HG03060 (cell line): ENCODE results near the gene LCE6A.

Source experiments
- ATAC-seq: cut with Tn5 transposase; IDR thresholded peaks from one replicate; pipeline ENCODE4 v1.9.1; 2021; ENCODE audit warnings: low read depth, moderate number of reproducible peaks; ENCODE audit not compliant: unreplicated experiment

The LCE6A gene, protein sequence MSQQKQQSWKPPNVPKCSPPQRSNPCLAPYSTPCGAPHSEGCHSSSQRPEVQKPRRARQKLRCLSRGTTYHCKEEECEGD

DNA sequence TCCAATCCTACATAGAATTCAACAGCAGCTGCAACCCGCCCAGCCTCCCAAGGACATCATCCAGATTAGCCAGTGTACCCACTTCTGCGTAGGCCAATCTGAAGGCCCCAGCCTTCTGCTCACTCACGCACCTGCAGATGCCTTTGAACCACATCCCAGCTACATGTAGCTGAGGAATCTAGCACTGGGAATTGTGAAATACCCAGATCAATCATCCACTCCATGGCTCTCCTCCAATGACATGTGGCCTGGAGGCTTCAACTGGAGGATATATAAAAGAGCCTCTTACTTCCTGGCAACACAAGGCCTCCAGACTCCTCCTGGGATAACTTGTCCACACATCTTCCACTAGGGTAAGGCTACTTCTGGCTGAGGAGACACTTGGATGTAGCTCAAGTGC lies at the start of gene LCE6A:
TSS of gene LCE6A (plus strand) at position 301 of the 400 bp plus-strand sequence. CDS start 665 bp downstream, outside the sequence.
- no peak for ATAC-seq

DNA sequence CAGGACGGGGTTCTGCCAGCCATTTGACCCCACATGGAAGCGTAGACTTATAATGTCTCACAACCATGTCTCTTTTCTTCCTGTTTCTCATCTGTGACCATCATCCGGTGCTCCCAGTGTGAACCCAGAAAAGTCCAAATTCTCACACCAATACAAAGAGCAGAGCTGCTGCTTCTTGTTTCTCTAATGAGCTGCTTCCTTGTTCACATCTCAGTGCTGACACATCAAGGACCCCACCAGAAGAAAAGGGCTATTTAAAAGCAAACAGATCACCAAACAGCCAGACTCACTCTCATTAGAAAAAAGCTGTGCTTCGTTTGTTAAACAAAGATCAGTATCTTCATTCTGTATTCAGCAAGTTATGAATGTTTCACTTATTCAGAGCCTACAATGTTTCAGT lies 47.0 kb upstream of the LCE6A start:
- ATAC-seq: no peak

DNA sequence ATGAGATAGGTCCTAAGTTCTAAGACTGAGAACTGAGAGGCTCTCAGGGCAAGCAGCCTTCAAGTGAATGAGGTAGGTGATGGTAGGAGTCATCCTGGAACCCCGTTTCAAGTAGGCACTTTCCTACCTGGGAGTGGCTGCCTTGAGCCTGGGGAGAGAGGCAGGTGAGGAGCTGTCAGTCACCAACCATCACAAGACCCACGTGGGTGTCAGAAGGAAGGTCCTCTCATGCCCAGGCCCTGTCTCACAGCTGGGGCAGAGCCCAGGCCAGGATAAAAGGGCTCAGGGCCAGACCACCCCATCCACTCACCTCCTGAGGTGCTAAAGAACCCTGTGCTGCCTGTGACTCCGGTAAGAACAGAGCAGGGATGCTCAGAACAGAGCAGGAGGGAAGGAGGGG lies 46.2 kb upstream of the LCE6A start, which contains the start of gene LCE1D:
TSS of gene LCE1D (plus strand) at position 301 of the 400 bp plus-strand sequence. CDS start 1,074 bp downstream, outside the sequence.
- ATAC-seq: no peak

DNA sequence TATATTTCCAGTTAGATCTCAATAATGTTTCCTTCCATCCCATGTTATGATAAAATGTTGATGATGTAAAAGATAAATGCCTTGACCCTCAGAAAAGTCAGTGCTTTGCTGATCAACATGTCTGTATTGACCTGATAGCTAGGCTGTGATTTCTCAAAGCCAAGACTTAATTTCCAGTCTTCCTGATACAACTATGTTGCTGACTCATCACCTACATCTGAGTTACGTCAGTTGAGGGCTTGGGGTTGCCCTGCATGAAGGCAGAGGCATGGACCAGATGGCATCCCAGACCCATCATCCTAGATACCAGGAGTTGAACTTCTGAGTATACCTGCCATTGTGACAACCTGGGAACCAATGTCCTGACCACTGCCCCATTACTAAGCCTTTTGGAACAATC lies 41.3 kb upstream of the LCE6A start:
- no peak for ATAC-seq

DNA sequence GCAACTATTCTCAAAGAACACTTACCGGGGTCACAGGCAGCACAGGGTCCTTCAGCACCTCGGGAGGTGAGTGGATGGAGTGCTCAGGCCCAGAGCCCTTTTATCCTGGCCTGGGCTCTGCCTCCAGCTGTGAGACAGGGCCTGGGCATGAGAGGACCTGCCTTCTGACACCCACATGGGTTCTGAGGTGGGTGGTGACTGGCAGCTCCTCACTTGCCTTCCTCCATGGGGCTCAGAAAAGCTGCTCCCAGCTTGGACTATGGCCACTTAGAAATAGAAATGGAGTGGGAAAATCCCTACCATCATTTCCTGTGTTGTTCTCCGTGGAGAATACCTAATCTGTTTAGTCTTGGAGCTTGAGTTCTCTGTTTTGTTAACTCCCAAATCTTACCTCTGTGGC lies 36.1 kb upstream of the LCE6A start, which contains the start of gene LCE1C:
TSS of gene LCE1C (minus strand) at position 76 of the 400 bp plus-strand sequence. CDS start 1,173 bp downstream, outside the sequence.
- no peak for ATAC-seq

DNA sequence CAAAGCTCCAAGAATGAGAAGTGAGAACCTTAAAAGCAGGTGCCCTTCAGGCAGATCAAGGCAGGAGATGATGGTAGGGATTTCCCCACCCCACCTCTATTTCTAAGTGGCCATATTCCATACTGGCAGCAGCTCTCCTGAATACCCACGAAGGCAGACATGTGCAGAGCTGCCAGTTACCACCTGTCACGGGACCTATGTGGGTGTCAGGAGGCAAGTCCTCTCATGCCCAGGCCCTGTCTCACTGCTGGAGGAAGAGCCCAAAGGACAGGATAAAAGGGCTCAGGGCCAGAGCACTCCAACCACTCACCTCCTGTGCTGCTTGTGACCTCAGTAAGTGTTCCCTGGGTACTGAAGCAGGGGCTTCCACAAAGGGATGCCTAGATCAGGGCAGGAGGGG lies 31.6 kb upstream of the LCE6A start:
- no peak for ATAC-seq

DNA sequence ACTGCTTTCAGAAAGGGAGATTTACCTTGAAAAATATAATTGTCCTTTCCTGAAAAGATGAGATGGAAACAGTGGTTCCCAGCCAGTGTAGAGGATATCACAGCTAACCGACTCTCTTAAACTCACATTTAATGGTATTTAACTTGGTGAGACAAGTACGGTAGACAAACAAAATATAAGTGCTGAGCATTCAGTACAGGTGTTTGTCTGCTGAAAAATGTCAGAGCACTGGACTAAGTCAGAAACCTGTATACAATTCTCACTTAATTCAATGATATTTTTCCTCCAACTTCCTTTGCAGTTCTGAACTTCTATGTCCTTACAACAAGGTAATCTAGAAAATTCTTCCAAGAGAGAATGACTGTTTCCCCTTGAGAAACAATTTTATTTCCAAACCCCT lies 31.0 kb upstream of the LCE6A start, which contains the start of gene LCE1B:
TSS of gene LCE1B (plus strand) at position 301 of the 400 bp plus-strand sequence. CDS start 476 bp downstream, outside the sequence.
- no peak for ATAC-seq

DNA sequence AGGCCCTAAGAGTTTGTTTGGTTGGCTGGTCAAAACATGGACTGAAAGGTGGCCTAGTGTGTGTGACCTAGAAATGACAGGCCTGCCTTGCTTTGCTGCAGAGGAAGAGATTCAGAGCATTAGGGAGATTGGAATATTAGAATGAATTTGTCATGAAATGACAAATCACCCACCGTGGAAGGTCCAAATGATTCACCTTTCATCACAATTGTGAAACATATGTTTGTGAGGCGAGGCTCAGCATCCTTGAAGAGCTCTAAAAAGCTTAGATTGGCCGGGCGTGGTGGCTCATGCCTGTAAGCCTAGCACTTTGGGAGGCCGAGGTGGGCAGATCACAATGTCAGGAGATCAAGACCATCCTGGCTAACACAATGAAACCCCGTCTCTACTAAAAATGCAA lies 25.3 kb upstream of the LCE6A start:
- no peak for ATAC-seq

DNA sequence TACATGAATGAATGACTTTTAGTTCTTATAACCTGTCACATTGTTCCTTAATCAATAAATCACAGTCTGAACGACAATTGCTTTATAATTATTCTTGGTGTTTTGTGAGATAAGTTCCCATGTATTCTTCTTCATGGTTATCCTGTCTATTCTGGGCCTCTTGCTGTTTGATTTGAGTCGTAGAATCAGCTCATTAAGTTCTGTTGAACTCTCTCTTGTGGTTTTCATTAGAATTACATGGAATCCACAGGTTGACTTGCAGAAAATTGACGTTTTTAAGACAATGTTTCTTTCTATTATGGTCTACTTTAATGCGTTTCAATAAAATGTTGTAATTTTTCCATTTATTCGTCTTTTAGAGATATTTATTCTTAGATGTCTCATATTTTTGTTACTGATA lies 19.4 kb upstream of the LCE6A start:
- no peak for ATAC-seq

DNA sequence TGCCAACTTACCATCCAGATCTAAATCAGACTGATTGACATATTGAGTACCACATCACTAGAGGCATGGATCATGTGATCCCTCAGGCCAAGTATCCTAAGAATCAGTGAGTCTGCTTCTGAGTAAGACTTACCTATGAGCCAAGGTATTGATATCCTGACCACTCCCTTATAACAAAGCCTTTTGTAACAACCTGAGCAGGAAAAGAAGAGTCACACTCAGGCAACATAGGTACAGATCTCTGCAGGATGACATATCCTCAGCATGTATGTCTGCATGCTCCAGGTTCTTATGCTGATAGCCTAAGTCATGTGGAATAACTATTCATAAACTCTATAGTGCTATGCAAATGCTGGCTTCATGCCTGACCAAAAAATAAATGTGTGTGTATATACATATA lies 17.7 kb upstream of the LCE6A start:
- no peak for ATAC-seq

DNA sequence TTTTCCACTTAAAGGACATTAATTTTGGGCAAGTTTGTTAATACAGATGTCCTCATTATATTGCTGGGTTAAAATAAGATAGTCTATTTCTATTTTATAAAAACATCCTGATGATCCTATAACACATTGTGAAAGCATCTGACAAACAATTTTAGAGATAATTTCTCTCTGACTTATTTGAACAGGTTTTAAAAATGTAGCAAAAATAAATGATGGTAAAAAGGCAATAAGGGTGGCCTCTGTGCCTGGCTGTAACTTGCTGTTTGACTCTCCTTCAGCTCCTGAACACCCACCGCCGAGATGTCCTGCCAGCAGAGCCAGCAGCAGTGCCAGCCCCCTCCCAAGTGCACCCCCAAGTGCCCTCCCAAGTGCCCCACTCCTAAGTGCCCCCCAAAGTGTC lies 15.5 kb upstream of the LCE6A start, which contains the start of gene LCE1A:
TSS of gene LCE1A (plus strand) at position 301 of the 400 bp plus-strand sequence. CDS start at position 301, 0 bp downstream.
- ATAC-seq: no peak

DNA sequence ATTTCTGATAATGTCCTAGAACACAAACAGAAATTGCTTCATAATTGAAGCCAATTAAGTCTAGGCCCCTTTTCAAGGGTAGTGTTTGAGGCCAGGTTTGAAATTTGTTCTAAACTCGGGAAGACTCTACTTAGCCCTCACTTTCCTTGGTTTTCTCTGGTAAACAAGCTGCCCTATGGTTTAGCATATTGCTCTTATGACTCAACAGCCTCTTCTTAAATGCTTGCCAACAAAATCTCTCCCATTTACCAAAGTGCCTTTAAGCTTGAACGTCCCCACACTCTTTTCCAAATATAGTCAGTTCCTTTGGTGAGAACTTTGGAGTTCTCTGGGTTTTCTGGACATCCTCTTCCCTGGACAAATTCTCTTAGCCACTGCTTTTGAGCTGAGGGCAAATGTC lies 5.8 kb upstream of the LCE6A start:
- ATAC-seq: no peak

DNA sequence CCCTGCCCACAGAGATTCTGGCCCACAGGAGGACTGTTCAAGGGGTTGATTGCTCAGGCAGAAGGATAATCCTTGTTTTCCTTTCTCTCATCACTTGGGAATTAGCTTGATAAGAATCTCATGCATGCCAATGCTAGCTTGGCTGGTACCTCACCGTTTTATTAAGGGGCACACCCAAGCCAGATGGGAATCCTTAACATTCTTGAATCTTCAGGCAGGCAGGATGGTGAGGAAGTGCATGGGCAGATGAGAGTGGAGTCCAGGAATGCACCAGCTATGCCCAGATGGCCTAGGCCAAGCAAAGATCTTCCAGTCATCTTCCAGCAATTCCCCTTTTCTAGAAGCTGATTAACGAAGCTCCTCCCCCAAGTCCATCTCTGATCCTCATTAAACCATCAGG lies 13.0 kb downstream of the LCE6A start:
- no peak for ATAC-seq

DNA sequence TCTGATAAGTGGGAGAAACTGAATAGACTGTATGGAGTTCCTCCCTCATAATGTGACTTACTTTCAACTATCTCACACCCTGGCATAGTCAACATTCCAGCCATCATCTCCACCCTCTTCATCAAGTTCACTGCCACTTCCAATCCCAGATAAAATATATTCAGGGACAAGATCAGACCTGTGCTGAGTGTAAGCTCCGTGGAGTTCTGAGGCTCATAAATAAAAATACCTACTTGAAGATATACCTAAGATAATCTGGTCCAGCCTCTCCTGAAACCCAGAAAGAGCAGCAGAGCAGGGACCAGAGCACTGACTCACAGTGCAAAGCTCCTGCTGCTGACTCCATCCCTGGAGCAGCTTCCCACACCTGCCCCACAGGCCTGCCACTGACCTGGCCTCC lies 15.4 kb downstream of the LCE6A start:
- ATAC-seq: no peak

DNA sequence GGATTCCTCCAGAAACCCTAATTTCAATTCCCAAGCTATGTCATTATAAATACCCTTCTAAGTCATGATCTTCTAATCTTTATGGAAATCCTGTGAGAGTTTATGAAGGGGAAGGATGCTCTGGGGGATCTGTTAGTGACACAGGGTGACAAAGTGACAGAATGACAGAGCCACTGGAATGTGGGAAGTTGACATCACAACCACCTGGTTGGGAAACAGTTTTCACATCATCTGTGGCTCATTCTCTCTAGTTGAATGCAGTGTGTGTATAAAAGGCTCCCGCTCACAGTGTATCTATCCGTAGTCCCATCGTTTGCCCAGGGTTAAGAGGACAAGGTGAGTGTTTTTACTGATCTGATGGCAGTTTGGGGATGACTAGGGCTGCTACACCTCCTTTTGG lies 17.0 kb downstream of the LCE6A start, which contains the start of gene LCE7A:
TSS of gene LCE7A (plus strand) at position 301 of the 400 bp plus-strand sequence. CDS start 702 bp downstream, outside the sequence.
- ATAC-seq: no peak

DNA sequence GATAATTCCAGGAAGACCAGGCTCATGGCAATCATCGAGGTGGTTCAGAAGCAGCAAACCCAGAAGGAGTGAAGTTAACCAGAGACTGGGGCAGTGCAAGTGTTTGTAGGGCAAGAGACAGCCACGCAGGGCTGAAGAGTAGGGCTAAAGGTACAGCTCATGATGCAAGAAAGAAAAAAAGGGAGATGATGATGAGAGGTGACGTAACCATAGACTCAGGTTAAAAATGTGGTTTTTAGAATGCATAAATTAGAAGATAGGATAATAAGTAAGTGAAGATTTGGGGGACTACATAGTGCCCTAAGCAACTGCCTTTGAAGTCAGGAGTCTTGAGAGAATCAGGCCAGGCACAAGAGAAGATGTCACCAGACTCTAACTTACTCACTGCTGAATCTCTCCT lies 17.5 kb downstream of the LCE6A start:
- no peak for ATAC-seq

DNA sequence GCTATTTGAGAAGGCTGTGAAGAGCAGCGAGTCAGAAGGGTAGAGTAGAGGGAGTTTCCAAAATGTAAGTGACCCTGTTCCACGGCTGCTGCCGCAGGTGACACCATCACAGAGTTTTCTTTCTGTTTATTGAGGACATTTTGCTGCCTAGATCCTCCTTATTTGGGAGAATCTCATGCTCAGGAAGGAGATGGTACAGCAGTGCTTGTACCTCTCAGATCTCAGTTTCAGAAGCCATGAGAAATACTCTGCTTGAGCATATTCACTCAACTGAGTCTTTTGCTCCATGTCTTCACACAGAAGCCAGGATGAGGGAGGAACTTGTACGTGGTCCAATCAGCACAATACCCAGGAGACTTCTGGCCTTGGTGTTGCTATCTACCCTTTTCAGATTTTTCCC lies 18.7 kb downstream of the LCE6A start:
- no peak for ATAC-seq

DNA sequence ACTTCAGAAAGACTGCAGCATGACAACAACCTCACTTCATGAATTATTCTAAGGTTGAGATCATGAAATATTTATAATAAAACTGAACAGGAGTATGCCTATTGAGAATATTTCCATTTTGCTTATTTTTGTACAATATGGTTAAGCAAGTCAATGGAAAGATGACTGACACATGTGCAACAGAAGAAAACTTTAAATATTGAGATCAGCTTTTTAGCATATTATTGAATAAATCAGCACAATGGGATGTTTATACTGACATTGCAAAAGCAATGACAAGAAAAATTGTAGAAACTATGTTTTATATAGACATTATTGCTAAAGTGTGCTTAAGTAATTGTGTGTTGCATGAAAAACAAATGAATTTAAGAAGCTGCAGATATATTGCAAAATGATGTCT lies 21.8 kb downstream of the LCE6A start:
- ATAC-seq: no peak

DNA sequence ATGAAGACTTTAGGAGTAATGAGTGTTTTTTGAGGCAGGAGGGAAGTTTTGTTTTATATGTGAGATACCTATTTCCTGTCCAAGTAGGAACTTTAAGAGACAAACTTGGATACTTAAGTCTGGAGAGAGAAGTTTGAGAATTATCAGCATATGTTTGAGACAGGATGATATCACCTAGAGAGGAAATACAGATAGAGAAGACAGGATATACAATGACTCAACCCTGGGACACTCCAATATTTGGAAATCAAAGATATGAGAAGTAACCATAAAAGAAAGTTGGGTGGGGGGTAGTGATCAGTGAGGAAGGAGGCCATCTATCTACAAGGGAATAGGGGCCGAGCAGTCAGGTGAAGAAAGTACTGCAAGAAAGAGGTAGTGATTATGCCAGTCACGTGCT lies 23.7 kb downstream of the LCE6A start:
- ATAC-seq: no peak

DNA sequence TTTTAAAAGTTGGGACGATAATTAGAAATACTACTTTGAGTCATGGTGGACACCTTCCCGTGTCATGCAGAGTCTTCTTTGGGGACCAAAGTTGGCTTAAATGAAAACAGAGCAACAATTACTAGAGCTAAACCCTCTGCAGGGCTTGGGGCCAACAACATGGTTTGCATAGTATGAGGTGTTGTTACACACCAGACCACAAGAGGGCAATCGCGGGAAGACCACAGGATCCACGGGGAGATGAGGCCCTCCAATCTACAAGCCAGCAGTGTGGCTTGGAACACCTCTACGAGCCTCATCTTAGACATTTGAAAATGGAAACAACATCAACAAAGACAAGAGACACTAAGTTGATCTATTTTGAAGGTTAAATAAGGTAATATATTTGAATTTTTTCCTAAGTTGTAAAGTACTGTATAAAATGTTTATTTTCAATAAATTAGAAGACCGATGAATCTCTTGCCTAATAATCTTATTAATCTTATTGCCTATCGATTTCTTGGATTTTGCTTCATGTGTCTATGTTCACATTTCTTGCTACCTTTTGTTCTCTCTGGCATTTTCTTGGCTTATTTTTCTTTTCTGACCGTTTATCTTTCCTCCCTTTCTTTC lies 27.3 kb downstream of the LCE6A start:
- no peak for ATAC-seq

DNA sequence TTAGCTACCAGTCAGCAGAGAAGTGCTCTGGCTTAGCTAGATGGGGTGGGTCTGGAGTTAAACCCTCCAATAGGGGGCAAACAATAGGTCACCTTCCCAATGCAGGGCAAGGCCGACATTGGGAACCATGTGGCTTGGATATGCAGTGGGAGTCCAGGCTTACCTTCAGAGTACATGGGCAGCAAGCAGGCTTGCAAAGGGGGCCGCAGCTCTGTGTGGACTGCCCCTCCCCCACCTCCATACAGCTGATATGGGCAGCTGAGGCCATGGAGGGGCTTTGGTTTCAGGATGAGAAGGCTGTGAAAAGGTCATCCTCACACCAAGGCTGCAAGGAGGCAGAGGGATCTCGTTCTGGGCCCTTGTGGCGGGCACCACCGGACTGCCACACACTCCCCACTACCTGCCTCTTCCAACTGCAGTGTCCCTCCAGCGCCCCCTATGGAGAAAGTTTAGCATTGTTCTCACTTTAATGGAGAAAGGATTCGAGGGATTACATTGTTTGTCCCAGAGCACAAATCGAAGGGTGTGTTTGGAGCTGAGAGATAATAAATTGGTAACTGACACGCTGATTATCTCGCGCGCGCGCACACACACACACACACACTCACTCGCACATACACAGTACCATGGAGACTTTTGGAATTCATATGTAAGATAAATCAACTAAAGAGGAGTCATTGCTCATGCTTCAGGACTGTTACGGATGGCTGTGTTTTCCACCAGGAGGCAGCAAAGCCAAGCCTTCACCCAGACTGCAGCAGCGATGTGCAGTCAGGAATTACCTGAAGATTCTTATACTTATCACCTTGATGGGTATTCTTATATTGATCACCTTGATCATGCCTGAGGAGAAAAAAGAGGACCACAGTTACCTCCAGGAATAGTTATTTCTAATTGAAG lies 28.4 kb downstream of the LCE6A start:
- no peak for ATAC-seq
